ENCODE measurements around the gene RXFP4. TPM values are rescaled to one million over a fixed set of nuclear protein-coding genes. Genes with fewer than 3 reads are reported as not detected.

Gene RXFP4
- total and polyA plus RNA-seq, 2 of the 13 experiments (the other 11 are each of a cell fraction or from before 2014, with no cell fraction given) = 0.38 to 1.4 TPM

- TF ChIP-seq MYNN (CRISPR knock-in tag; IDR thresholded peaks at IDR 0.05; ENCODE audit: low read depth) (0 out of 2 replicates have a peak, but pooled peaks have one; percentile 70), CREB1 (IDR thresholded peaks at IDR 0.05) (peak; percentile 91), CREB1 (CRISPR knock-in tag; IDR thresholded peaks at IDR 0.05) (peak; percentile 98), FOXJ3 (CRISPR knock-in tag; IDR thresholded peaks at IDR 0.05; ENCODE audit: borderline replicate concordance) (peak; percentile 49; the same call in 1 of the 2 replicates), ZBTB34 (CRISPR knock-in tag; IDR thresholded peaks at IDR 0.05) (no peak), THRA (CRISPR knock-in tag; IDR thresholded peaks at IDR 0.05; ENCODE audit: borderline replicate concordance) (peak; percentile 31; the same call in 1 of the 2 replicates), TBP (CRISPR knock-in tag; IDR thresholded peaks at IDR 0.05) (no peak), FOXK2 (IDR thresholded peaks at IDR 0.05) (0 out of 2 replicates have a peak, but pooled peaks have one; percentile 55), ZNF34 (CRISPR knock-in tag; IDR thresholded peaks at IDR 0.05; ENCODE audit: borderline replicate concordance) (no peak)
- TF ChIP-seq, protein P1, sequence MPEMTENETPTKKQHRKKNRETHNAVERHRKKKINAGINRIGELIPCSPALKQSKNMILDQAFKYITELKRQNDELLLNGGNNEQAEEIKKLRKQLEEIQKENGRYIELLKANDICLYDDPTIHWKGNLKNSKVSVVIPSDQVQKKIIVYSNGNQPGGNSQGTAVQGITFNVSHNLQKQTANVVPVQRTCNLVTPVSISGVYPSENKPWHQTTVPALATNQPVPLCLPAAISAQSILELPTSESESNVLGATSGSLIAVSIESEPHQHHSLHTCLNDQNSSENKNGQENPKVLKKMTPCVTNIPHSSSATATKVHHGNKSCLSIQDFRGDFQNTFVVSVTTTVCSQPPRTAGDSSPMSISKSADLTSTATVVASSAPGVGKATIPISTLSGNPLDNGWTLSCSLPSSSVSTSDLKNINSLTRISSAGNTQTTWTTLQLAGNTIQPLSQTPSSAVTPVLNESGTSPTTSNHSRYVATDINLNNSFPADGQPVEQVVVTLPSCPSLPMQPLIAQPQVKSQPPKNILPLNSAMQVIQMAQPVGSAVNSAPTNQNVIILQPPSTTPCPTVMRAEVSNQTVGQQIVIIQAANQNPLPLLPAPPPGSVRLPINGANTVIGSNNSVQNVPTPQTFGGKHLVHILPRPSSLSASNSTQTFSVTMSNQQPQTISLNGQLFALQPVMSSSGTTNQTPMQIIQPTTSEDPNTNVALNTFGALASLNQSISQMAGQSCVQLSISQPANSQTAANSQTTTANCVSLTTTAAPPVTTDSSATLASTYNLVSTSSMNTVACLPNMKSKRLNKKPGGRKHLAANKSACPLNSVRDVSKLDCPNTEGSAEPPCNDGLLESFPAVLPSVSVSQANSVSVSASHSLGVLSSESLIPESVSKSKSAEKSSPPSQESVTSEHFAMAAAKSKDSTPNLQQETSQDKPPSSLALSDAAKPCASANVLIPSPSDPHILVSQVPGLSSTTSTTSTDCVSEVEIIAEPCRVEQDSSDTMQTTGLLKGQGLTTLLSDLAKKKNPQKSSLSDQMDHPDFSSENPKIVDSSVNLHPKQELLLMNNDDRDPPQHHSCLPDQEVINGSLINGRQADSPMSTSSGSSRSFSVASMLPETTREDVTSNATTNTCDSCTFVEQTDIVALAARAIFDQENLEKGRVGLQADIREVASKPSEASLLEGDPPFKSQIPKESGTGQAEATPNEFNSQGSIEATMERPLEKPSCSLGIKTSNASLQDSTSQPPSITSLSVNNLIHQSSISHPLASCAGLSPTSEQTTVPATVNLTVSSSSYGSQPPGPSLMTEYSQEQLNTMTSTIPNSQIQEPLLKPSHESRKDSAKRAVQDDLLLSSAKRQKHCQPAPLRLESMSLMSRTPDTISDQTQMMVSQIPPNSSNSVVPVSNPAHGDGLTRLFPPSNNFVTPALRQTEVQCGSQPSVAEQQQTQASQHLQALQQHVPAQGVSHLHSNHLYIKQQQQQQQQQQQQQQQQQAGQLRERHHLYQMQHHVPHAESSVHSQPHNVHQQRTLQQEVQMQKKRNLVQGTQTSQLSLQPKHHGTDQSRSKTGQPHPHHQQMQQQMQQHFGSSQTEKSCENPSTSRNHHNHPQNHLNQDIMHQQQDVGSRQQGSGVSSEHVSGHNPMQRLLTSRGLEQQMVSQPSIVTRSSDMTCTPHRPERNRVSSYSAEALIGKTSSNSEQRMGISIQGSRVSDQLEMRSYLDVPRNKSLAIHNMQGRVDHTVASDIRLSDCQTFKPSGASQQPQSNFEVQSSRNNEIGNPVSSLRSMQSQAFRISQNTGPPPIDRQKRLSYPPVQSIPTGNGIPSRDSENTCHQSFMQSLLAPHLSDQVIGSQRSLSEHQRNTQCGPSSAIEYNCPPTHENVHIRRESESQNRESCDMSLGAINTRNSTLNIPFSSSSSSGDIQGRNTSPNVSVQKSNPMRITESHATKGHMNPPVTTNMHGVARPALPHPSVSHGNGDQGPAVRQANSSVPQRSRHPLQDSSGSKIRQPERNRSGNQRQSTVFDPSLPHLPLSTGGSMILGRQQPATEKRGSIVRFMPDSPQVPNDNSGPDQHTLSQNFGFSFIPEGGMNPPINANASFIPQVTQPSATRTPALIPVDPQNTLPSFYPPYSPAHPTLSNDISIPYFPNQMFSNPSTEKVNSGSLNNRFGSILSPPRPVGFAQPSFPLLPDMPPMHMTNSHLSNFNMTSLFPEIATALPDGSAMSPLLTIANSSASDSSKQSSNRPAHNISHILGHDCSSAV (CRISPR knock-in tag; IDR thresholded peaks at IDR 0.05; ENCODE audit: borderline replicate concordance) = 0 out of 2 replicates have a peak, but pooled peaks have one; percentile 56
- TF ChIP-seq, protein P2, sequence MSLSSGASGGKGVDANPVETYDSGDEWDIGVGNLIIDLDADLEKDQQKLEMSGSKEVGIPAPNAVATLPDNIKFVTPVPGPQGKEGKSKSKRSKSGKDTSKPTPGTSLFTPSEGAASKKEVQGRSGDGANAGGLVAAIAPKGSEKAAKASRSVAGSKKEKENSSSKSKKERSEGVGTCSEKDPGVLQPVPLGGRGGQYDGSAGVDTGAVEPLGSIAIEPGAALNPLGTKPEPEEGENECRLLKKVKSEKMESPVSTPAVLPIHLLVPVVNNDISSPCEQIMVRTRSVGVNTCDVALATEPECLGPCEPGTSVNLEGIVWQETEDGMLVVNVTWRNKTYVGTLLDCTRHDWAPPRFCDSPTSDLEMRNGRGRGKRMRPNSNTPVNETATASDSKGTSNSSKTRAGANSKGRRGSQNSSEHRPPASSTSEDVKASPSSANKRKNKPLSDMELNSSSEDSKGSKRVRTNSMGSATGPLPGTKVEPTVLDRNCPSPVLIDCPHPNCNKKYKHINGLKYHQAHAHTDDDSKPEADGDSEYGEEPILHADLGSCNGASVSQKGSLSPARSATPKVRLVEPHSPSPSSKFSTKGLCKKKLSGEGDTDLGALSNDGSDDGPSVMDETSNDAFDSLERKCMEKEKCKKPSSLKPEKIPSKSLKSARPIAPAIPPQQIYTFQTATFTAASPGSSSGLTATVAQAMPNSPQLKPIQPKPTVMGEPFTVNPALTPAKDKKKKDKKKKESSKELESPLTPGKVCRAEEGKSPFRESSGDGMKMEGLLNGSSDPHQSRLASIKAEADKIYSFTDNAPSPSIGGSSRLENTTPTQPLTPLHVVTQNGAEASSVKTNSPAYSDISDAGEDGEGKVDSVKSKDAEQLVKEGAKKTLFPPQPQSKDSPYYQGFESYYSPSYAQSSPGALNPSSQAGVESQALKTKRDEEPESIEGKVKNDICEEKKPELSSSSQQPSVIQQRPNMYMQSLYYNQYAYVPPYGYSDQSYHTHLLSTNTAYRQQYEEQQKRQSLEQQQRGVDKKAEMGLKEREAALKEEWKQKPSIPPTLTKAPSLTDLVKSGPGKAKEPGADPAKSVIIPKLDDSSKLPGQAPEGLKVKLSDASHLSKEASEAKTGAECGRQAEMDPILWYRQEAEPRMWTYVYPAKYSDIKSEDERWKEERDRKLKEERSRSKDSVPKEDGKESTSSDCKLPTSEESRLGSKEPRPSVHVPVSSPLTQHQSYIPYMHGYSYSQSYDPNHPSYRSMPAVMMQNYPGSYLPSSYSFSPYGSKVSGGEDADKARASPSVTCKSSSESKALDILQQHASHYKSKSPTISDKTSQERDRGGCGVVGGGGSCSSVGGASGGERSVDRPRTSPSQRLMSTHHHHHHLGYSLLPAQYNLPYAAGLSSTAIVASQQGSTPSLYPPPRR (CRISPR knock-in tag; IDR thresholded peaks at IDR 0.05; ENCODE audit: borderline replicate concordance) = no peak
Observed at GRCh38 chr1:155934097-155934935, 7.1 kb upstream of the RXFP4 start, which contains the start of gene KHDC4 (continued).

Measured in HepG2 (cell line).